Lower leg skin (tissue), 3 donors: ENCODE results near the gene OPRM1.

Experiments
- POLR2A ChIP-seq, 2 donors: fragments of 450-650 bp; IDR thresholded peaks; one replicate each; pipeline ENCODE4 v1.6.1; 2016 to 2017; ENCODE audit warnings: antibody characterized with exemption in 2 of 2, mild to moderate bottlenecking in 1 of 2, moderate library complexity in 1 of 2
- TF ChIP-seq, protein P1 (sequence below), 3 donors: fragments of 450-650 bp; IDR thresholded peaks; one replicate each; pipeline ENCODE4 v1.5.1; 2016; ENCODE audit warnings: antibody characterized with exemption in 3 of 3, mild to moderate bottlenecking in 3 of 3, moderate library complexity in 2 of 3

GRCh38 chr6:154134471-154135147 is 95.6 kb downstream of the OPRM1 start:
- no peak for TF ChIP-seq POLR2A (IDR thresholded peaks at IDR 0.05)
- TF ChIP-seq, protein P1, sequence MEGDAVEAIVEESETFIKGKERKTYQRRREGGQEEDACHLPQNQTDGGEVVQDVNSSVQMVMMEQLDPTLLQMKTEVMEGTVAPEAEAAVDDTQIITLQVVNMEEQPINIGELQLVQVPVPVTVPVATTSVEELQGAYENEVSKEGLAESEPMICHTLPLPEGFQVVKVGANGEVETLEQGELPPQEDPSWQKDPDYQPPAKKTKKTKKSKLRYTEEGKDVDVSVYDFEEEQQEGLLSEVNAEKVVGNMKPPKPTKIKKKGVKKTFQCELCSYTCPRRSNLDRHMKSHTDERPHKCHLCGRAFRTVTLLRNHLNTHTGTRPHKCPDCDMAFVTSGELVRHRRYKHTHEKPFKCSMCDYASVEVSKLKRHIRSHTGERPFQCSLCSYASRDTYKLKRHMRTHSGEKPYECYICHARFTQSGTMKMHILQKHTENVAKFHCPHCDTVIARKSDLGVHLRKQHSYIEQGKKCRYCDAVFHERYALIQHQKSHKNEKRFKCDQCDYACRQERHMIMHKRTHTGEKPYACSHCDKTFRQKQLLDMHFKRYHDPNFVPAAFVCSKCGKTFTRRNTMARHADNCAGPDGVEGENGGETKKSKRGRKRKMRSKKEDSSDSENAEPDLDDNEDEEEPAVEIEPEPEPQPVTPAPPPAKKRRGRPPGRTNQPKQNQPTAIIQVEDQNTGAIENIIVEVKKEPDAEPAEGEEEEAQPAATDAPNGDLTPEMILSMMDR (IDR thresholded peaks at IDR 0.05) = no peak
